Activated naive CD4-positive, alpha-beta T cell treated with anti-CD3 and anti-CD28 coated beads, Interleukin-2, amount 10 ng/mL, durations not matched to agents 7 days and 5 days (primary cell): Measurements from ENCODE around the gene OPCML.

Source experiments
- CTCF ChIA-PET: fragments of 350-600 bp; sonication (Branson Sonifier 250); formaldehyde crosslinking; loops from one replicate; lab custom pipeline; 2021; ENCODE audit warnings: antibody characterized with exemption; lab: Charles Lee
- DNase-seq: peaks from one replicate; pipeline ENCODE4 v3.0.0-alpha.2; 2020
- H3K27ac Mint-ChIP-seq: one replicate; pipeline ENCODE4 v1.8.0; 2021; ENCODE audit warnings: mild to moderate bottlenecking, moderate library complexity, mixed read lengths
- H3K27me3 Mint-ChIP-seq: one replicate; pipeline ENCODE4 v1.8.0; 2021; ENCODE audit warnings: mild to moderate bottlenecking, mixed read lengths
- H3K36me3 Mint-ChIP-seq: one replicate; pipeline ENCODE4 v1.8.0; 2021; ENCODE audit warnings: mixed read lengths
- H3K4me1 Mint-ChIP-seq: one replicate; pipeline ENCODE4 v1.8.0; 2021; ENCODE audit warnings: mixed read lengths
- H3K4me3 Mint-ChIP-seq: one replicate; pipeline ENCODE4 v1.8.0; 2021; ENCODE audit warnings: mild to moderate bottlenecking, moderate library complexity, mixed read lengths
- H3K9me3 Mint-ChIP-seq: one replicate; pipeline ENCODE4 v1.8.0; 2021; ENCODE audit warnings: mixed read lengths

Gene OPCML

DNA sequence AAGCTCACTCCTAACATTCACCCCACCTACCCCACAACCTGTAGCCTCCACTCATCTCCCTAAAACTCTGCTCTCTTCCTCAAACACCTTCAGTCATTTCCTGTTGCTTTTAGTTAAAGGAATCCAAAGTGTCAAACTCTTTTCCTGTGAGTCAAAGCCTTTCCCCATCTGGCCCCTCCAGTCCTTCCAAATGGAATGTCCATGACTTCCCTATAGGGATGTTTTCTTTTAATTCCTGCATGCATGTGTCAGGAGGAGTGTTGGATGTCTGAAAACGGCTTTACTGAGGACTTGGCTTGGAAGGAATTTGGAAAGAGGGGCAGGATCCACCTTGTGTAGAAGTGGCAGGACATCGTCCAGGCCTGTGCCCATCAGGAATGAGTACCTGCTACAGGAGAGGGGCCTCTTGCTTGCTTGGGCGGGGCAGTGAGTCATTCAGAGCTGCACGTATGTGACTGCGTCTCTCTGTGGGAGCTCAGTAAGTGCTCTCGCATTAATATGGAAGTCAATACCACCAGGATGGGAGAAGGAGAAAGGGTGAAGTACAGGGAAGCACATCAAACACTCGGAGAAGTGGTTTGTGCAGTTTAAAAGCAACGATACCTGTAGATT, 491.9 kb downstream of the OPCML start:
- no peak for DNase-seq
- CTCF ChIA-PET, result no interaction called here
- Mint-ChIP-seq H3K36me3 (no peaks in the 10 kb centered on the region), H3K27me3 (no peaks in the 10 kb centered on the region), H3K27ac (no peak overlapping the region), H3K9me3 (no peaks in the 10 kb centered on the region), H3K4me1 (no peaks in the 10 kb centered on the region), H3K4me3 (no peak overlapping the region)

- H3K4me3 Mint-ChIP-seq, result no peak overlapping the region
- no peaks in the 10 kb centered on the region for H3K4me1 Mint-ChIP-seq
- no peaks in the 10 kb centered on the region for H3K36me3 Mint-ChIP-seq
- CTCF ChIA-PET, result no interaction called here
- no peak for DNase-seq
- no peaks in the 10 kb centered on the region for H3K9me3 Mint-ChIP-seq
- no peaks in the 10 kb centered on the region for H3K27me3 Mint-ChIP-seq
- no peak overlapping the region for H3K27ac Mint-ChIP-seq
Observed at GRCh38 chr11:133038850-133039249, 493.5 kb downstream of the OPCML start.

- H3K4me3 Mint-ChIP-seq, result no peak overlapping the region
- no peaks in the 10 kb centered on the region for H3K27me3 Mint-ChIP-seq
- H3K36me3 Mint-ChIP-seq, result no peaks in the 10 kb centered on the region
- peaks cover 1% of the 10 kb centered on the region for H3K9me3 Mint-ChIP-seq
- CTCF ChIA-PET, result no interaction called here
- no peak overlapping the region for H3K27ac Mint-ChIP-seq
- H3K4me1 Mint-ChIP-seq, result no peaks in the 10 kb centered on the region
- DNase-seq, result no peak
Observed at GRCh38 chr11:133034929-133035328, 497.4 kb downstream of the OPCML start.

- Mint-ChIP-seq H3K27me3 (no peaks in the 10 kb centered on the region), H3K9me3 (peaks cover 2% of the 10 kb centered on the region), H3K4me1 (no peaks in the 10 kb centered on the region), H3K27ac (no peak overlapping the region), H3K36me3 (no peaks in the 10 kb centered on the region), H3K4me3 (no peak overlapping the region)
- CTCF ChIA-PET, result no interaction called here
- DNase-seq, result no peak
Observed at GRCh38 chr11:133029107-133029506, 503.2 kb downstream of the OPCML start.

DNA sequence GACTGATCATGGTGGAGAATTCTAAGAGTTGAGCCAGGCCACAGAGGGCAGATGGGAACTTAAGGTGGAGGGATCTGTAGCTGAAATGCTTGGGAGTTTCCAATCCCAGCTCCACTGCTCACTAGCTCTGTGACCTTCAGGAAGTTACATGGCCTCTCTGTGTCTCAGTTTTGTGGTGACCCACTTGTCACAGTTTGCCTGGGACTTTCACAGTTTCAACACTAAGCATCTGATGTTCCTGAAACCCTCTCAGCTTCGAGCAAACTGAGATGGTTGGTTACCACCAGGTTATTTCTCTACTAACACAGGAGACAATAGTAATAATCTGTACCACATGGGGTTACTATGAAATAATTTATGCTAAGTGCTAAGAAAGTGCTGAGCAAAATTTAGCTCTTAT, 505.3 kb downstream of the OPCML start:
- no peak overlapping the region for H3K27ac Mint-ChIP-seq
- H3K27me3 Mint-ChIP-seq, result no peaks in the 10 kb centered on the region
- H3K4me1 Mint-ChIP-seq, result no peaks in the 10 kb centered on the region
- H3K4me3 Mint-ChIP-seq, result no peak overlapping the region
- DNase-seq, result no peak
- H3K36me3 Mint-ChIP-seq, result no peaks in the 10 kb centered on the region
- H3K9me3 Mint-ChIP-seq, result peaks cover 5% of the 10 kb centered on the region
- CTCF ChIA-PET, result no interaction called here

DNA sequence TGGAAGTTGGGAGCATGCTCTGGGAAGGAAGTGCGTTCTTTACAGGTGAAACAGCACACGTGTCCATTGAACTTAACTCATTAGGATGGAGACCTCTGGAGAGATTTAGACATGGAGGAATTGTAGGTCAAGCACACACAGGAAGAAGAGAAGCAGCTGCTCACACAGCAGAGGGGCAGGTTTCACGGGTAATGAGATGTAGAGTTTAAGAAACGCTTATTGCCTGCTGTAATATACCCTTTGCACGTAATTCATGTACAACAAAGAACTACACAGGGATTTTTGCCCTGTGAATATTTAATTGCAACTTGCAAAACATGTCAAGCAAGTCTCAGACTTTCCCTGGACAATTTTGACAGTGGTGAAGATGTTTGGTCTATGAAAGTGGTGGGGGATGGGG, 508.0 kb downstream of the OPCML start:
- Mint-ChIP-seq H3K27me3 (no peaks in the 10 kb centered on the region), H3K4me3 (no peak overlapping the region), H3K36me3 (no peaks in the 10 kb centered on the region), H3K27ac (no peak overlapping the region), H3K4me1 (no peaks in the 10 kb centered on the region), H3K9me3 (peaks cover 3% of the 10 kb centered on the region)
- CTCF ChIA-PET, result no interaction called here
- DNase-seq, result no peak

GRCh38 chr11:133023232-133023631, 509.1 kb downstream of the OPCML start:
- CTCF ChIA-PET, result no interaction called here
- H3K36me3 Mint-ChIP-seq, result no peaks in the 10 kb centered on the region
- H3K27ac Mint-ChIP-seq, result no peak overlapping the region
- no peaks in the 10 kb centered on the region for H3K4me1 Mint-ChIP-seq
- no peaks in the 10 kb centered on the region for H3K27me3 Mint-ChIP-seq
- no peak overlapping the region for H3K4me3 Mint-ChIP-seq
- no peak for DNase-seq
- peaks cover 3% of the 10 kb centered on the region for H3K9me3 Mint-ChIP-seq

- peaks cover 3% of the 10 kb centered on the region for H3K9me3 Mint-ChIP-seq
- no peaks in the 10 kb centered on the region for H3K4me1 Mint-ChIP-seq
- CTCF ChIA-PET, result no interaction called here
- DNase-seq, result no peak
- H3K27me3 Mint-ChIP-seq, result no peaks in the 10 kb centered on the region
- H3K4me3 Mint-ChIP-seq, result no peak overlapping the region
- H3K36me3 Mint-ChIP-seq, result no peaks in the 10 kb centered on the region
- no peak overlapping the region for H3K27ac Mint-ChIP-seq
Observed at GRCh38 chr11:133021553-133021952, 510.7 kb downstream of the OPCML start.

- CTCF ChIA-PET, result no interaction called here
- Mint-ChIP-seq H3K27ac (no peak overlapping the region), H3K4me3 (no peak overlapping the region)
Observed at GRCh38 chr11:133020372-133020714, 512.0 kb downstream of the OPCML start.

DNA sequence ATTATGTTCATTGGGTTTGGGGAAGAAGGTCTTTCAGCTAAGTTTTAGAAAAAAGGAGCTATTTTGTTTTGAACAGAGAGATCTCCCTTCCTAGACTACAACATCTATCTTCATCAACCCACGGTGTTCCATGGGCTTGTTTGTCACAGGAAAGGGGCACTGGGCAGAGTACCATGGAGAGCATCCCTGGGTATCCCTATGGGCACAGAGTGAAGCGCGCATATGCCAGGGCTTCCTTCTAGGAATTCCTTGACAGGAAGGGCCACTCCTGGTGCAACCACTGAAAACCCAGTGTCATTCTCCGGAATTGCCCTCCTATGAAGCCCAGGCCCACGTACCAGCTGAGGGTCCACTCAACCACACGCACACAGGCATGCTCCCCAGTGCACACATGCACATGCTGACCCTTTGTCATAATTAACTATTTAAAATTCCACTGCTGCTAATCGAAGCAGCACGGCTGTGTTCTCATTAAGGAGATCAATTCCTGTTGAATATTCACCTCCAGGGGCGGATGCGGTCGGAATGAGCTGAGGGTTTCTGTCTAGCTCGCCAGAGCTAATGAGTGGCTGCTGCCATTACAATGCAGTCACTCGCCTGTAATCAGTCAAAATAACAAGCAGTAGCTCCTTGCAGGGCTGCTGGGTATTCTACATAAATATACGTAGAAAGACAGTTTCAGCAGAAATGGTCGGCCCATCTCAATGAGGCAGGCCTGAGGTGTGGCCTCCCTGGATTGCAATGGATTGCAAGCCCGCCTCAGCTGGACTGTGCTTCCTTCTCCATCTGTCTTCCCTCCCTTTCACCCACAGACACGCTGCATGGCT, 512.5 kb downstream of the OPCML start:
- H3K4me1 Mint-ChIP-seq, result no peaks in the 10 kb centered on the region
- H3K27me3 Mint-ChIP-seq, result no peaks in the 10 kb centered on the region
- H3K4me3 Mint-ChIP-seq, result no peak overlapping the region
- no peak overlapping the region for H3K27ac Mint-ChIP-seq
- no peaks in the 10 kb centered on the region for H3K36me3 Mint-ChIP-seq
- peaks cover 3% of the 10 kb centered on the region for H3K9me3 Mint-ChIP-seq
- DNase-seq, result no peak
- CTCF ChIA-PET, result no interaction called here

More at GRCh38 chr11:133020372-133020714, 512.0 kb downstream of the OPCML start:
- Mint-ChIP-seq H3K9me3 (peaks cover 3% of the 10 kb centered on the region), H3K36me3 (no peaks in the 10 kb centered on the region), H3K27me3 (no peaks in the 10 kb centered on the region), H3K4me1 (no peaks in the 10 kb centered on the region)
- DNase-seq, result no peak

DNA sequence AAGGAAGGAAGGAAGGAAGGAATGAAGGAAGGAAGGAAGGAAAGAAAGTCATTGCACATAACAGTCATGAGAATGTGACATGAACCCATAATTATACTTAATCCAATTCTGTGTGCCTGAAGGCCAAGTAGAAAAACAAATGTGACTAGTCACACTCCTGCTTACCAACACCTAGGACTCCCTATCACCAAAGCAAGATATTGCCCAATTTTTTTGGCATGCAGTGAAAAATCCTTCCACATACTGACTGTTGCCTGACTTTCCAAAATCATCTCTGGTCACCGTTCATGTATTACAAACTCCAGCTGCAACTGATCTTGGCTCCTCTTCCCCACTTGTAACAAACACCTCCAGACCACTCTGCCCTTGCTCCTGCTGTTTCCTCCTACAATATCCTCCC, 516.8 kb downstream of the OPCML start:
- Mint-ChIP-seq H3K4me3 (no peak overlapping the region), H3K4me1 (no peaks in the 10 kb centered on the region), H3K27me3 (no peaks in the 10 kb centered on the region), H3K36me3 (no peaks in the 10 kb centered on the region), H3K9me3 (no peaks in the 10 kb centered on the region), H3K27ac (no peak overlapping the region)
- CTCF ChIA-PET, result no interaction called here
- no peak for DNase-seq

GRCh38 chr11:133014337-133014736, 518.0 kb downstream of the OPCML start:
- DNase-seq, result no peak
- Mint-ChIP-seq H3K27ac (no peak overlapping the region), H3K4me1 (no peaks in the 10 kb centered on the region), H3K9me3 (no peaks in the 10 kb centered on the region), H3K4me3 (no peak overlapping the region), H3K27me3 (no peaks in the 10 kb centered on the region), H3K36me3 (no peaks in the 10 kb centered on the region)
- CTCF ChIA-PET, result no interaction called here

- CTCF ChIA-PET, result no interaction called here
- no peak for DNase-seq
- Mint-ChIP-seq H3K4me3 (no peak overlapping the region), H3K4me1 (no peaks in the 10 kb centered on the region), H3K9me3 (no peaks in the 10 kb centered on the region), H3K27me3 (no peaks in the 10 kb centered on the region), H3K27ac (no peak overlapping the region), H3K36me3 (no peaks in the 10 kb centered on the region)
Observed at GRCh38 chr11:133012803-133013202, 519.5 kb downstream of the OPCML start.

DNA sequence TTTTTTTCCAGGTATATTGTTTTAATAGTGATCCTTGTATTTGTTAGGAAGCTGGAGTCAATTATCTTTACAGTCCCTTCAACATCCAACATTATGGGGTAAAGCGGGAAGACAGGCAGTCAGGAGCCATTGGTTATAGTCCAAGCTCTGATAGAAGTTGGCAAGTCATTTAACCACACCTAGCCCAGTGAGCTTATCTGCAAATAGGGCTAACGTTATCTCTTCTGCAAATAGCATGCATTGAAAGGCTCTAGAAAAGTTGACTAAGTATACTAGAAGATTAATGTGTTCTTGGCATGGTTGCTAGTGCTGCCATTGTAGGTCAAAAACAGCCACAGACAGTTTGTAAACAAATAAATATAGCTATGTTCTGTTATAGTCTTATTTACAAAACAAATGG, 520.7 kb downstream of the OPCML start:
- no peak for DNase-seq
- CTCF ChIA-PET, result interaction anchor here (0.7 kb wide), 1 partner anchor 589 kb away, joined by 3 read pairs; no protein-coding TSS in a partner anchor
- Mint-ChIP-seq H3K27ac (no peak overlapping the region), H3K36me3 (no peaks in the 10 kb centered on the region), H3K27me3 (no peaks in the 10 kb centered on the region), H3K4me3 (no peak overlapping the region), H3K9me3 (no peaks in the 10 kb centered on the region), H3K4me1 (no peaks in the 10 kb centered on the region)

GRCh38 chr11:133007027-133007584, 525.2 kb downstream of the OPCML start:
- CTCF ChIA-PET, result no interaction called here
- H3K36me3 Mint-ChIP-seq, result no peaks in the 10 kb centered on the region
- H3K27me3 Mint-ChIP-seq, result no peaks in the 10 kb centered on the region
- H3K4me3 Mint-ChIP-seq, result no peak overlapping the region
- peaks cover 5% of the 10 kb centered on the region for H3K9me3 Mint-ChIP-seq
- no peaks in the 10 kb centered on the region for H3K4me1 Mint-ChIP-seq
- H3K27ac Mint-ChIP-seq, result no peak overlapping the region
- no peak for DNase-seq
